Measurements from ENCODE around the gene EPHA7.

DNA sequence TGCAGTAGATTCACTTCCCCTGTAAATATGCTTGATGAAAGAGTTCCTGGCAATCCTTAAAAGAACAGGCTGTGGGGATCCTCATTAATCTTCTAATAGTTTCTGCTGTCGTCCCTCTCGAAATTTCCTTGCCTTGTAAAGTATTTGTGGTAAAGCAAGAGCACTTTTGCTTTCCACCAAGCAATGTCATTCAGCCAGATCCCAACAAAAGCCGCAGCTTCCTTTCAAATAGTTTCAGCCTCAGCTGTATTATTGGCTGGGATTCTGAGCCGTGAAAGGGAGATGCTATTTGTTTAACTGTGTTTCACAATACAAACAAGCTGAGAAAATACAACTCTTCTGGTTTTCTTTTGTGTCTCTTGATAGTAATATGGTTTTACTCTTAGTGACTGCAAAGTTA is 48.9 kb upstream of the EPHA7 start:
- TF ChIP-seq EP300 (IDR thresholded peaks at IDR 0.05) (no peak), POLR2A (IDR thresholded peaks at IDR 0.05) (no peak), POLR2AphosphoS5 (IDR thresholded peaks at IDR 0.05) (no peak)
- TF ChIP-seq, protein P1, sequence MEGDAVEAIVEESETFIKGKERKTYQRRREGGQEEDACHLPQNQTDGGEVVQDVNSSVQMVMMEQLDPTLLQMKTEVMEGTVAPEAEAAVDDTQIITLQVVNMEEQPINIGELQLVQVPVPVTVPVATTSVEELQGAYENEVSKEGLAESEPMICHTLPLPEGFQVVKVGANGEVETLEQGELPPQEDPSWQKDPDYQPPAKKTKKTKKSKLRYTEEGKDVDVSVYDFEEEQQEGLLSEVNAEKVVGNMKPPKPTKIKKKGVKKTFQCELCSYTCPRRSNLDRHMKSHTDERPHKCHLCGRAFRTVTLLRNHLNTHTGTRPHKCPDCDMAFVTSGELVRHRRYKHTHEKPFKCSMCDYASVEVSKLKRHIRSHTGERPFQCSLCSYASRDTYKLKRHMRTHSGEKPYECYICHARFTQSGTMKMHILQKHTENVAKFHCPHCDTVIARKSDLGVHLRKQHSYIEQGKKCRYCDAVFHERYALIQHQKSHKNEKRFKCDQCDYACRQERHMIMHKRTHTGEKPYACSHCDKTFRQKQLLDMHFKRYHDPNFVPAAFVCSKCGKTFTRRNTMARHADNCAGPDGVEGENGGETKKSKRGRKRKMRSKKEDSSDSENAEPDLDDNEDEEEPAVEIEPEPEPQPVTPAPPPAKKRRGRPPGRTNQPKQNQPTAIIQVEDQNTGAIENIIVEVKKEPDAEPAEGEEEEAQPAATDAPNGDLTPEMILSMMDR (IDR thresholded peaks at IDR 0.05), result no peak
